Measurements from ENCODE around the gene SPTB. TPM values are rescaled to one million over a fixed set of nuclear protein-coding genes. Genes with fewer than 3 reads are reported as not detected.

Gene SPTB
- total and polyA plus RNA-seq, 7 donors, result 0.49 to 2.9 (median 1.3) TPM; not detected in 1

- no peak overlapping the region for H3K4me3 ChIP-seq
- peaks cover 0 to 100% (median 100%) of the 10 kb centered on the region in 4 donors for H3K4me1 ChIP-seq
- H3K36me3 ChIP-seq, result no peaks in the 10 kb centered on the region
- intact Hi-C loops (cut with DNase I), result loop anchor here (2.0 kb wide), 1 partner anchor 41 kb away; no protein-coding TSS in a partner anchor
- WGBS, 2 donors, result 16 to 29% methylated on average over 5 of the region's 5 CpGs
- no peaks in the 10 kb centered on the region for H3K27me3 ChIP-seq
- no peak for TF ChIP-seq CTCF (IDR thresholded peaks at IDR 0.05)
- peak in 2 of 4 donors; percentile 18 to 52 for TF ChIP-seq POLR2AphosphoS5 (IDR thresholded peaks at IDR 0.05)
- peak overlapping the region; percentile 61 to 90 (median 86) for H3K27ac ChIP-seq
- peak; percentile 75 for DNase-seq
- no peaks in the 10 kb centered on the region for H3K9me3 ChIP-seq
Measured at GRCh38 chr14:64721391-64721791, 158.3 kb downstream of the SPTB start.

- H3K4me3 ChIP-seq, result no peak overlapping the region
- peak; percentile 64 for DNase-seq
- H3K4me1 ChIP-seq, result peaks cover 0 to 100% (median 98%) of the 10 kb centered on the region in 4 donors
- 13 to 64% methylated on average over 7 of the region's 7 CpGs for WGBS, 2 donors
- TF ChIP-seq POLR2AphosphoS5 (IDR thresholded peaks at IDR 0.05) (no peak), EP300 (IDR thresholded peaks at IDR 0.05) (no peak), CTCF (IDR thresholded peaks at IDR 0.05) (no peak), POLR2A (IDR thresholded peaks at IDR 0.05) (no peak)
- H3K27ac ChIP-seq, result peak overlapping the region; percentile 61 to 90 (median 86)
- H3K36me3 ChIP-seq, result no peaks in the 10 kb centered on the region
- no peaks in the 10 kb centered on the region for H3K27me3 ChIP-seq
- no peaks in the 10 kb centered on the region for H3K9me3 ChIP-seq
- intact Hi-C loops (cut with DNase I), result loop anchor here (2.0 kb wide), 1 partner anchor 43 kb away; no protein-coding TSS in a partner anchor
Measured at GRCh38 chr14:64720131-64720576, 159.6 kb downstream of the SPTB start.

GRCh38 chr14:64719601-64720000 lies 160.1 kb downstream of the SPTB start:
- Histone ChIP-seq H3K36me3 (no peaks in the 10 kb centered on the region), H3K4me1 (peaks cover 0 to 100% (median 98%) of the 10 kb centered on the region in 4 donors), H3K9me3 (no peaks in the 10 kb centered on the region), H3K4me3 (no peak overlapping the region), H3K27me3 (no peaks in the 10 kb centered on the region), H3K27ac (peak overlapping the region; percentile 61 to 90 (median 86))
- TF ChIP-seq POLR2A (IDR thresholded peaks at IDR 0.05) (no peak), POLR2AphosphoS5 (IDR thresholded peaks at IDR 0.05) (no peak), EP300 (IDR thresholded peaks at IDR 0.05) (no peak), CTCF (IDR thresholded peaks at IDR 0.05) (no peak)
- DNase-seq, result peak; percentile 62
- WGBS, 2 donors, result 42 to 67% methylated on average over 7 of the region's 7 CpGs
- intact Hi-C loops (cut with DNase I), result no loop called here

GRCh38 chr14:64718762-64719161 lies 160.9 kb downstream of the SPTB start:
- H3K27me3 ChIP-seq, result no peaks in the 10 kb centered on the region
- H3K4me1 ChIP-seq, result peaks cover 0 to 94% (median 94%) of the 10 kb centered on the region in 4 donors
- no peak for TF ChIP-seq POLR2A (IDR thresholded peaks at IDR 0.05)
- no peak for TF ChIP-seq CTCF (IDR thresholded peaks at IDR 0.05)
- peak in 2 of 4 donors; percentile 33 to 46 for TF ChIP-seq POLR2AphosphoS5 (IDR thresholded peaks at IDR 0.05)
- 92 to 93% methylated on average over 7 of the region's 7 CpGs for whole genome bisulfite sequencing, 2 donors
- H3K4me3 ChIP-seq, result no peak overlapping the region
- no peaks in the 10 kb centered on the region for H3K36me3 ChIP-seq
- peak; percentile 66 for DNase-seq
- intact Hi-C loops (cut with DNase I), result no loop called here
- H3K9me3 ChIP-seq, result no peaks in the 10 kb centered on the region
- H3K27ac ChIP-seq, result peak overlapping the region; percentile 69 to 90 (median 86)

GRCh38 chr14:64717870-64718269 lies 161.8 kb downstream of the SPTB start:
- Histone ChIP-seq H3K27me3 (no peaks in the 10 kb centered on the region), H3K27ac (peak overlapping the region; percentile 69 to 90 (median 86)), H3K4me3 (no peak overlapping the region), H3K4me1 (peaks cover 0 to 85% (median 85%) of the 10 kb centered on the region in 4 donors), H3K9me3 (no peaks in the 10 kb centered on the region), H3K36me3 (no peaks in the 10 kb centered on the region)
- DNase-seq, result peak; percentile 73
- intact Hi-C loops (cut with DNase I), result loop anchor here (2.0 kb wide), 1 partner anchor 37 kb away; no protein-coding TSS in a partner anchor
- TF ChIP-seq CTCF (IDR thresholded peaks at IDR 0.05), result no peak
- peak in 2 of 4 donors; percentile 33 to 57 for TF ChIP-seq POLR2AphosphoS5 (IDR thresholded peaks at IDR 0.05)
- WGBS, 2 donors, result 16 to 49% methylated on average over 6 of the region's 6 CpGs

All from sigmoid colon (tissue), 7 donors.